Activated T-cell treated with anti-CD3 and anti-CD28 coated beads, Interleukin-2, amount 50 U/mL, for 72 hours (primary cell): ENCODE data around the gene DRAP1. TPM values are rescaled to one million over a fixed set of nuclear protein-coding genes. Genes with fewer than 3 reads are reported as not detected.

Experiments
- ATAC-seq, 2 donors: fragments of 150-1000 bp; cut with Tn5 transposase; replicated peaks in 1 of 2; 2 replicates each; pipeline ENCODE4 v1.10.0; 2021; ENCODE audit warnings: moderate library complexity in 2 of 2, mild to moderate bottlenecking in 1 of 2
- DNase-seq, 2 donors: peaks; one replicate each; pipeline ENCODE4 v3.0.0; 2021 to 2022; ENCODE audit warnings: mixed read lengths in 1 of 2
- H3K27ac Mint-ChIP-seq: one replicate; pipeline ENCODE4 v1.8.0; 2022; ENCODE audit warnings: mild to moderate bottlenecking, moderate library complexity, mixed read lengths
- H3K27me3 Mint-ChIP-seq: one replicate; pipeline ENCODE4 v1.8.0; 2022; ENCODE audit warnings: low read depth, mixed read lengths
- H3K36me3 Mint-ChIP-seq, 2 donors: one replicate each; pipeline ENCODE4 v1.8.0; 2022; ENCODE audit warnings: mixed read lengths in 2 of 2, mild to moderate bottlenecking in 1 of 2; ENCODE audit not compliant: insufficient read depth in 2 of 2
- H3K4me1 Mint-ChIP-seq: one replicate; pipeline ENCODE4 v1.8.0; 2022; ENCODE audit warnings: low read depth, mixed read lengths
- H3K4me3 Mint-ChIP-seq, 2 donors: one replicate each; pipeline ENCODE4 v1.8.0; 2022; ENCODE audit warnings: mild to moderate bottlenecking in 2 of 2, mixed read lengths in 2 of 2, moderate library complexity in 2 of 2
- H3K9me3 Mint-ChIP-seq, 2 donors: one replicate each; pipeline ENCODE4 v1.8.0; 2022; ENCODE audit warnings: mixed read lengths in 2 of 2
- total RNA-seq, 2 donors: library from RNA; stranded (reverse); gene quantifications; one replicate each; pipeline ENCODE4 v1.2.3, GENCODE V29; 2022

Gene DRAP1
- total RNA-seq, 2 donors from 2014 or later, result 126 to 145 TPM

DNA sequence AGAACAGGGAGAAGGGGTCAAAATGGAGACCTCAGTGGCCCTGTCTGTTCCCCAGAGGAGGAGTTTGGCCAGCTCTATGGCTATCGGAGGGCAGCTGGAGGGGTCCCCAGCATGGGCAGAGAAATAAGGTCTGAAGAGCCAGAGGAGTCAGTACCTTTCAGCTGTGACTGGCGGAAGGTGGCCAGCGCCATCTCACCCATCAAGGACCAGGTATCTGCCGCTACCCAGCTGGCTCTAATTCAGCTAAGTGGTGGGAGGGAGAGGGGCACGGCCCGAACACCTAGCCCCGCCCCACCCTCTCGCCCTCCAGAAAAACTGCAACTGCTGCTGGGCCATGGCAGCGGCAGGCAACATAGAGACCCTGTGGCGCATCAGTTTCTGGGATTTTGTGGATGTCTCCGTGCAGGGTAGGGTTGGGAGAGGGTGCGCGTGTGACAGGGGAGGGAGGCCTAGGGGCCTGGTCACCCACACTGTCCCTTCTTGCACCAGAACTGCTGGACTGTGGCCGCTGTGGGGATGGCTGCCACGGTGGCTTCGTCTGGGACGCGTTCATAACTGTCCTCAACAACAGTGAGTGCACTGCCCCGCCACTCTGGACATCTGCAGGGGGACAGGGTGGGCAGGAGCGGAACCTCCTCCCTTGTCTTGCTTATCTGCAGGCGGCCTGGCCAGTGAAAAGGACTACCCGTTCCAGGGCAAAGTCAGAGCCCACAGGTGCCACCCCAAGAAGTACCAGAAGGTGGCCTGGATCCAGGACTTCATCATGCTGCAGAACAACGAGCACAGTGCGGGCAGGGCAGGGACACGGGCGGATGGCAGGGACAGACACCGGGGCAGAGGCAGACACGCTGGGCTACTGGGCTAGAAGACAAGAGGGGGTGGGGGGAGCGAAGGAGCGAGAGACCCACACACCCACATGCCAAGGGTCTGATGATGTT, 36.8 kb upstream of the DRAP1 start:
- no peak for ATAC-seq
- peaks cover 0 to 14% of the 10 kb centered on the region in 2 donors for H3K36me3 Mint-ChIP-seq
- H3K4me1 Mint-ChIP-seq, result peaks cover 58% of the 10 kb centered on the region
- no peak overlapping the region for H3K27ac Mint-ChIP-seq
- H3K27me3 Mint-ChIP-seq, result no peaks in the 10 kb centered on the region
- H3K4me3 Mint-ChIP-seq, result no peak overlapping the region
- no peak for DNase-seq
- H3K9me3 Mint-ChIP-seq, result no peaks in the 10 kb centered on the region

DNA sequence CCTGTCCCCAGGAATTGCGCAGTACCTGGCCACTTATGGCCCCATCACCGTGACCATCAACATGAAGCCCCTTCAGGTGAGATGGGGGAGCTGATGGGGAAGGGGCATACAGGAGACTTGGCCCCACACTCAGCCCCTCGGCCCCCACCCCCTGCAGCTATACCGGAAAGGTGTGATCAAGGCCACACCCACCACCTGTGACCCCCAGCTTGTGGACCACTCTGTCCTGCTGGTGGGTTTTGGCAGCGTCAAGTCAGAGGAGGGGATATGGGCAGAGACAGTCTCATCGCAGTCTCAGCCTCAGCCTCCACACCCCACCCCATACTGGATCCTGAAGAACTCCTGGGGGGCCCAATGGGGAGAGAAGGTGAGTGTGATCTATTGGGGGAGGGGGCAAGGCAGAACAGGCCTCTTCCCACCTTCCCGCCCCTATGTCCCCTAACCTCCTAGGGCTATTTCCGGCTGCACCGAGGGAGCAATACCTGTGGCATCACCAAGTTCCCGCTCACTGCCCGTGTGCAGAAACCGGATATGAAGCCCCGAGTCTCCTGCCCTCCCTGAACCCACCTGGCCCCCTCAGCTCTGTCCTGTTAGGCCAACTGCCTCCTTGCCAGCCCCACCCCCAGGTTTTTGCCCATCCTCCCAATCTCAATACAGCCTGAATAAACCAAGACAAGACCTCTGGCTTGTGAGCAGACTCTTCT, 36.0 kb upstream of the DRAP1 start:
- DNase-seq (no peak), ATAC-seq (no peak)
- no peaks in the 10 kb centered on the region for H3K27me3 Mint-ChIP-seq
- H3K4me1 Mint-ChIP-seq, result peaks cover 67% of the 10 kb centered on the region
- H3K4me3 Mint-ChIP-seq, result no peak overlapping the region
- peaks cover under 1 to 14% of the 10 kb centered on the region in 2 donors for H3K36me3 Mint-ChIP-seq
- H3K9me3 Mint-ChIP-seq, result no peaks in the 10 kb centered on the region
- H3K27ac Mint-ChIP-seq, result no peak overlapping the region

DNA sequence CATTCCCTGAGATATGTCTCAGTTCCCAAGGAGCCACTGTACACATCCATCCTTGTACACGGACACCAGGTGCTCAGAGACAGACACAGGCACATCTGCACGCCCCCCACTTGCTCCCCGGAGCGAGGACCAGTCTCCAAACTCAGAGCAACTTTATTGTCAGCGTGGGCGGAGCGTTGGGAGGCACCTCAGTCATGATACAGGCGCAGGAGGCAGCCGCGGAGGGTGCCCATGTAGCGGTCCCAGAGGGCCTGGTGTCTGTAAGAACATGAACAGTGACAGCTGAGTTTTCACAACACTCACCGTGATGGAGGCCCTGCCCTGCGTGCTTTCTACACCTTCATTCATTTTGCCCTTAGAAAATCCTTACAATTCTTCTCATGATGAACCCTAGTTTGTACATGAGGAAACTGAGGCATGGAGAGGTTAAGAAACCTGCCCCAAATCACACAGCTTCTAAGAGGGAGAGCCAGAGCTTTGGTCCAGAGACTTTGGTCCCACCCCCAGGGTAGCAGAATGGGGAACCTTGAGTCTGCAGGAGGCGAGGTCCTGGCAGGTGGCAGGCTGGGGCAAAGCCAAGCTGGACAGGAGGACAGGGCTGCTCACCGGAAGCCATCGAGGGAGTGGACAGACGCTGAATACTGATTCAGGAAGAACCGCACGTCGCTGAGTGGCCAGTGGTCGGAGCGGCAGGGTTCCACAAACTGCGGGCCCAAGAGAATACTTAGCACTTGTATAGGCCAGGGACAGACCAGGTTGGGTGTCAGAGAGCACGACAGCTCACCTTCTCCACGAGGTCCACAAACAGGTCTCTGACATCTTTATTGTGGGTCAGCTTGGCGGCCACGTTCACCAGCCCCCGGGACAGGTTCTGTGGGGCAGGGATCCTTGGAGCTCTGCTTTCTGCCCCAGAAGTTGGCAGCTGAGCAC, 35.2 kb upstream of the DRAP1 start:
- Mint-ChIP-seq H3K36me3 (peaks cover 1 to 14% of the 10 kb centered on the region in 2 donors), H3K27me3 (no peaks in the 10 kb centered on the region), H3K4me3 (no peak overlapping the region), H3K4me1 (peaks cover 75% of the 10 kb centered on the region), H3K27ac (peak overlapping the region; percentile 84), H3K9me3 (no peaks in the 10 kb centered on the region)
- DNase-seq, result no peak
- no peak for ATAC-seq

DNA sequence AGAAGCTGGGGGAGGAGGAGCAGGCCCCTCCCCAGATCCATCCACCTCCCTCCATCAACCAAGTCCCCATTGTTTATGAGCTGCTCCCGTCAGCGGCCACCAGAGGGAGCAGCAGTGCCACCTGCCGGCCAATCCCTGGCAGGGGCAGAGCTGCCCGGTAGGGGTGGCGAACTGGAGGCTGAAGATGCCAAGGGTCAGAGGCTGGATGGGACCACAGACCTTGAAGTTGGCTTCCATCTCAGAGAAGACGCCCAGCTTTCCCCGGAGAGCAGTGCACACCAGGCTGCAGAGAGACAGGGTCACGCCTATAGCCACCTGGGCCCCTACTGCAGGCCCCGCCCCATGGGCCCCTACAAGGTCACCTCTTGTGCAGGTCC, 34.5 kb upstream of the DRAP1 start:
- DNase-seq (peak; percentile 85 to 89), ATAC-seq (peak; percentile 43 to 48)
- Mint-ChIP-seq H3K4me3 (no peak overlapping the region), H3K27ac (peak overlapping the region; percentile 84), H3K27me3 (no peaks in the 10 kb centered on the region), H3K36me3 (peaks cover 1 to 14% of the 10 kb centered on the region in 2 donors), H3K4me1 (peaks cover 75% of the 10 kb centered on the region), H3K9me3 (no peaks in the 10 kb centered on the region)

DNA sequence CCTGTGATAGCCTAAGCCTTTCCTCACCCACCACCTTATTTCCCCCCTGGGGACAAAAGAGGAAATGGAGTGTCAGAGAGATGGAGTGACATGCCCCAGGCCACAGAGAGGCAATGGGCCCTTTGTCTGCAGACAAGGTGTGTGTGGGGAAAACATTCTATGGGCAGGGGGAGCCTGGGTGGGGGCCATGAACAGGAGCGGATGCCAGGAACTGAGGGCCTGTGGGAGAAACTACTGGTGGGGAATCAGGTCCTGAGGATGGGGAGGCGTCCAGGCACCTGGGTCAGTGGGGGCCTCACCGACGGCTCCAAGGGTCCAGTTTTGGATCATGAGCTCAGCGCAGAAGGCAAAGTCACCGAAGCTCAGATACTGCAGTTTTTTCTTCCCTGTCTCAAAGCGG, 34.0 kb upstream of the DRAP1 start:
- no peak overlapping the region for H3K27ac Mint-ChIP-seq

DNA sequence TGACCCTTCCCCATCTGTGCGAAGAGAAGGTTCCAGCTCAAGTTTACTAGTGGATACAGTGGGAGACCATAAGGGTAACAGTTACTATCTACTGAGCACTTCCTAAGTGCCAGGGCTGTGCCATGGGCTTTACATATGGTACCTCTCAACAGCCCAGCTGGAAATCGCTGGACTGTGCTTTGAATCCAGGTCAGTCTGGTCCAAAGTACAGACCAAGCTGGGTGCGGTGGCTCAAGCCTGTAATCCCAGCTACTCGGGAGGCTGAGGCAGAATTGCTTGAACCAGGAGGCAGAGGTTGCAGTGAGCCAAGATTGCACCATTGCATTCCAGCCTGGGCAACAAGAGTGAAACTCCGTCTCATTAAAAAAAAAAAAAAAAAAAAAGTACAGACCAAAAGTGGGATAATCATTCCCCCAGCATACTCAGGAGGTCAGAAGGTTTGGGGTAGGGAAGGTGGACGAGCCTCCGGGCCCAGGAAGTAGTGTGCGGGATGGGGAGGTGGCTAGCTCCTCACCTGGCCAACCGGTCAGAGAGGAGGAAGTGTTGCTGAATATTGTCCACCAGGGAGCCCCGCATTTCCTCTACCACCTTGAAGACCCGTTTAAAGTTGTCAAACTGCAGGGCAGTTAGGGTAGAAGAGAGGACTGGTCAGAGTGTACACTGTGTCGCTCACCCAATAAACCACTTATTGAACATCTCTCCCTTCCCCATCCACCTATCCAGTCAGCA, 33.3 kb upstream of the DRAP1 start:
- Mint-ChIP-seq H3K27me3 (no peaks in the 10 kb centered on the region), H3K27ac (no peak overlapping the region), H3K9me3 (no peaks in the 10 kb centered on the region), H3K4me3 (peak overlapping the region in 1 of 2 donors; percentile 91), H3K36me3 (peaks cover 1 to 14% of the 10 kb centered on the region in 2 donors), H3K4me1 (peaks cover 72% of the 10 kb centered on the region)
- DNase-seq (no peak), ATAC-seq (no peak)

More for the DNA sequence above, 34.0 kb upstream of the DRAP1 start:
- Mint-ChIP-seq H3K36me3 (peaks cover 1 to 14% of the 10 kb centered on the region in 2 donors), H3K27me3 (no peaks in the 10 kb centered on the region), H3K4me1 (peaks cover 77% of the 10 kb centered on the region), H3K9me3 (no peaks in the 10 kb centered on the region), H3K4me3 (no peak overlapping the region)
- no peak for DNase-seq
- ATAC-seq, result no peak

DNA sequence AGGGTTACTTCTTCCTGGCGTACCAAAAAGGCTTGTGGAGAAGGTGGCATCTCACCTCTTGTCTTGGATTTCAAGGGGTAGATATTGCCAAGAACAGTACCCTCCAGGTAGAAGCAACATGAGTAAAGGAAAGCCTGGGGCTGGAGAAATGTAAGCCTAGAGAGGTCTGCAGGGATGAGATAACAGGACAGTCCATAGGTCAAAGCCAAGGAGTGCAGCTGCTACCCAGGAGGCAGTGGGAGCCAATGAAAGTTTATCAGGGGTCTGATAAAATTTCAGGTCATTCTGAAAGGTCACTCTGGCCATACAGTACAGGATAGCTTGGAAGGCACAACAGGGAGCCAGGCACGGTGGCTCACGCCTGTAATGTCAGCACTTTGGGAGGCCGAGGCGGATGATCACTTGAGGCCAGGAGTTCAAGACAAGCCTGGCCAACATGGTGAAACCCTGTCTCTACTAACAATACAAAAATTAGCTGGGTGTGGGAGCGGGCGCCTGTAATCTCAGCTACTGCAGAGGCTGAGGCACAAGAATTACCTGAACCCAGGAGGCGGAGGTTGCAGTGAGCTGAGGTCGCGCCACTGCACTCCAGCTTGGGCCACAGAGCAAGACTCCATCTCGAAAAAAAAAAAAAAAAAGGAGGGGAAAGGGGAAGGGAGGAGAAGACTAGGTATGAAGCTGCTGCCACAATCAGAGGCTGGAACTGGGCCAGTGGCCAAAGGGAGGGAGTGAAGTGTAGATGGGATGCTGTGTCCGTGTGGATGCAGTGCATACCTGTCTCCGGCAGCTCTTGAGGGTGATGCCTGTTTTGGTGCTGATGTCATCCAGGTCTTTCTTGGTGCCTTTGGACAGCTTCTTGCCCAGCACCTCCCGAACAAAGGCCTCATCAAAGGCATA, 32.2 kb upstream of the DRAP1 start:
- Mint-ChIP-seq H3K27me3 (no peaks in the 10 kb centered on the region), H3K36me3 (peaks cover 1 to 14% of the 10 kb centered on the region in 2 donors), H3K9me3 (no peaks in the 10 kb centered on the region), H3K4me1 (peaks cover 62% of the 10 kb centered on the region), H3K4me3 (peak overlapping the region; percentile 91 to 94), H3K27ac (peak overlapping the region; percentile 92)
- ATAC-seq (no peak), DNase-seq (no peak)

DNA sequence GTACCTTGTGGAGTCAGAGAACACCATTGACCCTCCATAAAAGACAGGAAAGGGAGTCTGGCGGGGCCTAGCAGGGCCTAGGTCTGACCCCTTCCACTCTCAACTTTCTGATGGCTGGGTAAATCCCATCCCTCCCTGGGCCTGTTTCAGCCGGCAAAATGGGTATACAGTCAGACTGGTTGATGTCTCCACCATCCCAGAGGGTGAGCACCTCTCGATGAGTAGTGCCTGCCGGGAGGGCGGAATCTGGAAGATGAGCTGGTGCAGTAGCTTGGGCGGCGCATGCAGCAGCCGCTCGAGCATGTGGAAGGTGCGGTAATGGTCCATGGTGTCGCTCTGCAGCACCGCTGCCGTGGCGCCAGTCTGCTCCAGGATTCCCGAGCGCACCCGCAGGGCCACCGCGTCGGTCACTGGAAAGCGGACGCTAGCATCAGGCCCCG, 31.5 kb upstream of the DRAP1 start:
- no peak for ATAC-seq
- H3K27me3 Mint-ChIP-seq, result no peaks in the 10 kb centered on the region
- DNase-seq, result no peak
- H3K27ac Mint-ChIP-seq, result peak overlapping the region; percentile 92
- H3K4me3 Mint-ChIP-seq, result peak overlapping the region; percentile 91 to 94
- H3K9me3 Mint-ChIP-seq, result no peaks in the 10 kb centered on the region
- H3K4me1 Mint-ChIP-seq, result peaks cover 69% of the 10 kb centered on the region
- H3K36me3 Mint-ChIP-seq, result peaks cover 1 to 14% of the 10 kb centered on the region in 2 donors

DNA sequence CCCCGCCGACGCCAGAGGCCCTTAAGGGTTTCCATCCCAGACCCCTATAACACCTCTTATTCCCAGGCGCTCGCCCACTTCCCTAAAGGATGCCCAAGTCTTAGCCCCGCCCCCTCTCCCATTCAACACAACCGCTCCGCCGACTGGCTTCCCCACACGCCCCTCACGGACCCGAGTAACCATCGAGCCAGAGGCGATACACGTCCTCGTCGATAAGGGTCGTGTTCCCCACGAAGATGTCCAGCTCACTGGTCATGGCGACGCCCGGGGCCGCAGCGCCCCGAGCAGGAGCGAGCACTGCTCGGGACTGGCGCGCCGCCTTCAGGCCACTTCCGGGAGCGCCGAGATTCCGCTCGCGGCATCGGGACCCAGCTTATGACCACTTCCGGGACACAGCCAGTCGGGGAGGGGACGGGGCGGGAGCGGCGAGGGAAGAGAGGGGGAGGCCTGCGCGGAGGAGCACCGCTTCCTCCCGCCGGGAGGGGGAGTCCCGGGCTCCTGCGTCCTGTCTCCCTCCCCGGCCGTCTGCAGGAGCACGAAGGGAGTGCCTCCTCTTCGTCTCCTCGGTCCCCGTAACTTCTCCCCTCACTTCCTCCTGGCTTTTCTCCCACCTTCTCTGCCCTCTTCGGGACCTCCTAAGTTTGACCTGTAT, 30.9 kb upstream of the DRAP1 start, which contains the start of gene FIBP:
FIBP (minus strand) TSS at position 309 of the 652 bp plus-strand sequence; CDS start at position 256, 53 bp downstream.
- Mint-ChIP-seq H3K27me3 (no peaks in the 10 kb centered on the region), H3K4me1 (peaks cover 75% of the 10 kb centered on the region), H3K4me3 (peak within 1 kb of the TSS; percentile 91 to 94), H3K27ac (peak within 1 kb of the TSS; percentile 92), H3K36me3 (peaks cover 1 to 14% of the 10 kb centered on the region in 2 donors), H3K9me3 (no peaks in the 10 kb centered on the region)
- ATAC-seq (peak; percentile 69 to 70), DNase-seq (peak; percentile 95 to 96)

DNA sequence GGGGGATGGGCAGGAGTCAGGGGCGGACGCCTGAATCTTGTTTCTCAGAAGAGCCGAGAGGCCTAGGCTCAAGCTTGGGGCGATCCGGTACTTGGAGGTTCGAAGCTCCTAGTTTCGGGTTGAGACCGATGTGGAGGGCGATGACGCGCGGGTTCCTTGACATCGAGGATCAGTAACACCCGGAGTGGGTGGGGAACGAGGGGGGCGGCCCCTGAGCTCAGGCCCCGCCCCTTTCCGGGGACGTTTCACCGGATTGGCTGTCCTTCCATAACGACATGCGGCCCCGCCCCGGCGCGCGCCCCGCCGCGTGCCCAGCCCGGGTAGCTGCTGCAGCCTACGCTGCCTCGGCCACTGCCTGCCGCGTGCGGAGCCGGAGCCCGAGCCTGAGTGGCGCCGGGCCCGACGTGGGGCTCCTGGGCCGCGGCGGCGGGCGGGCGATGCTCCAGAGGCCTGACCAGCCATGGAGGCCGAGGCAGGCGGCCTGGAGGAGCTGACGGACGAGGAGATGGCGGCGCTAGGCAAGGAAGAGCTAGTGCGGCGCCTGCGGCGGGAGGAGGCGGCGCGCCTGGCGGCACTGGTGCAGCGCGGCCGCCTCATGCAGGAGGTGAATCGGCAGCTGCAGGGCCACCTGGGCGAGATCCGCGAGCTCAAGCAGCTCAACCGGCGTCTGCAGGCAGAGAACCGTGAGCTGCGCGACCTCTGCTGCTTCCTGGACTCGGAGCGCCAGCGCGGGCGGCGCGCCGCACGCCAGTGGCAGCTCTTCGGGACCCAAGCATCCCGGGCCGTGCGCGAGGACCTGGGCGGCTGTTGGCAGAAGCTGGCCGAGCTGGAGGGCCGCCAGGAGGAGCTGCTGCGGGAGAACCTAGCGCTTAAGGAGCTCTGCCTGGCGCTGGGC, 28.7 kb upstream of the DRAP1 start, which contains the start of gene CCDC85B:
CCDC85B (plus strand) TSS at position 350 of the 895 bp plus-strand sequence; CDS start at position 461, 111 bp downstream.
- DNase-seq, result peak; percentile 99 to 100
- Mint-ChIP-seq H3K4me3 (peak within 1 kb of the TSS; percentile 91 to 94), H3K27me3 (no peaks in the 10 kb centered on the region), H3K36me3 (peaks cover 1 to 9% of the 10 kb centered on the region in 2 donors), H3K9me3 (no peaks in the 10 kb centered on the region), H3K4me1 (peaks cover 74% of the 10 kb centered on the region), H3K27ac (peak within 1 kb of the TSS; percentile 91)
- ATAC-seq, result peak; percentile 71 to 74
